Activated CD8-positive, alpha-beta memory T cell treated with anti-CD3 and anti-CD28 coated beads, Interleukin-2, amount 50 U/mL, for 1 hour (primary cell): ENCODE data around the gene STK33.

Experiments used
- DNase-seq: peaks from one replicate; pipeline ENCODE4 v3.0.0-alpha.2; 2020; ENCODE audit errors: extremely low read depth

Gene STK33

GRCh38 chr11:8426076-8426475 is 168.0 kb downstream of the STK33 start:
- DNase-seq = no peak

GRCh38 chr11:8415195-8415594 is 178.8 kb downstream of the STK33 start:
- DNase-seq = no peak

DNA sequence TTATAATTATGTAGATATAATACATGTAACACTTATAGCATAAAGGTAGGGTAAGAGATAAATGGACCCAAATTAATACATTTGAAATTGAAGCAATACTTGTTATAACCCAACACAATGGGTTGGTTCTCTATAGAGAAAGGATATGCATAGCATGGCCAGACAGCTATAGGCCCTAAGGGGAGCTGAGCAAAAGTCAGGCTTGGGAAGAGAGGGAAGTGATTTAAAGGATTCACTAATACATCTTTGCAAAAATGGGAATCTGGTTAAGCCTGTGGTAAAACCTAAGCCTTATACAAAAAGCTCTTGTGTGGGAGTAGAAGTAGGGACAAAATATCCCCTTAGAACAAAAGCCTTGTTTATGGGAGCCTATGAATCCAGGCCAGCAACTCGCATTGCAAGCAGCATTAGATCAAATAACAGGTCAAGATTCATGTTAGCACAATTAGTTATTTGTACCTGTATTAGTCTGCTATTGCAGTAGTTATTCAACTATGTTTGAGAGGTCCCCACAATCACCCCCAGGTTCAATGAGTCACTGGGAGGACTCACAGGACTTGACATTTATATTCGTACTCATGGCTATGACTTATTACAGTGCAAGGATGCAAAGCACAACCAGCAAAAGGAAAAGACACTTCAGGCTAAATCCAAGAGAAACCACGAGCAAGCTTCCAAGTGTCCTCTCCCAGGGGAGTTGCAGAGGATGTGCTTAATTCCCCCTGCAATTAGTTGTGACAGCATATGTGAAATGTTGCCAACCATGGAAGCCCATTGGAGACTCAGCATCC is 185.7 kb downstream of the STK33 start:
- no peak for DNase-seq

DNA sequence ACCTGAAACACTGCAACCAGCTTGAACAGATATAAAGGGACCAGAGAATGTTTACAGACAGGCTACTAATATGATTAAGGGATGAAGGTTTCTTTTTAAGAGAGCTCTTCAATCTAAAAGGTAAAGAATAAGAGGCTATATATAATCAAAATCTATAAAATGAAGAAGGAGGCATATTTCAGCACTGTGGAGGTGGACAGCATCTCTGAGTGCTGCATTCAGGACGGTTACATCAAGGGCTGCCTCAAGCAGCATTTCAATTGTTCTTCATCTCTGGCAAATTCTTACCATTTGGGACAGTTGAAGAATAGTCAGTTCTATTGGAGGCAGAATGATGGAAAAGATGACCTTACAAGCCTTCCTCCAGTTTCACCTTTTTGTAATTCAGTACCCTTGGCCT is 190.7 kb downstream of the STK33 start:
- DNase-seq = no peak

DNA sequence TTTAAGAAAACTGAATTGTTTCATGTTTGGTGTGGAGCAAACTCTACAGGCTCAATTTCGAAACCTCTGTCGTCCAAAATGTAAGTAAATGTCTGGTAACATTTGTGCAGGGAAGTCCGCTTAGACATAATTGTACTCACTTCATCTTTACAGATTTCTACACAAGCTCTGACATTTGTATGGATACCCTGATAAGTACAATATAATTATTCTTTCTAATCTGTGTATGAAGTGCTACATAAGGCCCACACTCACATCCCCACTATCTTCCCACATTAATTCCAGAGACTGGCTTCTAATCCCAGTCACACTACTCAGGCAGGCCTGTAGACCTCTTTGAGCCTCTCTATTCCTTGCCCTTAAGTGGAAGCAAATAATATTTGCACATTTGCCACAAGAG is 201.1 kb downstream of the STK33 start:
- DNase-seq = no peak

DNA sequence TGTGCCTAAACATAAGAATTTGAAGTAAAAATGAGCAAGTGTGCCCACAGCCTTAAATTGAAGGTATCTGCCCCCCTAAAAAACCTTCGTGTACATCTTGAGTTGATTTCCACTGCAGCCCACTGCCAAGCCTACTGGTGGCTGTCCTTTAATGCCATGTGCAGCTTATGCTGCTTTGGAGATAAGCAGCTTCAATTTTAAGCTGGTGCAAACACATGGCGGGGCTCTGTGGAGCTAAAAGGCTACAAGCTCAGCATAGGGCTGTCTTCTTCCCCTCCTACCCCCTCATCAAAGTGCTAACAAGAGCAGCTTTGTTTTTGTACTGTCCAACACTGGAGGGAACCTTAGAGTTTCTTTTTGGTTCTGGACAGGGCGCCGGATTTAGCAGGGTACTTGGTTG is 201.9 kb downstream of the STK33 start:
- no peak for DNase-seq

- DNase-seq = no peak
These were observed 203.0 kb downstream of the STK33 start for GRCh38 chr11:8390851-8391612.

GRCh38 chr11:8389029-8389996 is 204.7 kb downstream of the STK33 start:
- DNase-seq = no peak

DNA sequence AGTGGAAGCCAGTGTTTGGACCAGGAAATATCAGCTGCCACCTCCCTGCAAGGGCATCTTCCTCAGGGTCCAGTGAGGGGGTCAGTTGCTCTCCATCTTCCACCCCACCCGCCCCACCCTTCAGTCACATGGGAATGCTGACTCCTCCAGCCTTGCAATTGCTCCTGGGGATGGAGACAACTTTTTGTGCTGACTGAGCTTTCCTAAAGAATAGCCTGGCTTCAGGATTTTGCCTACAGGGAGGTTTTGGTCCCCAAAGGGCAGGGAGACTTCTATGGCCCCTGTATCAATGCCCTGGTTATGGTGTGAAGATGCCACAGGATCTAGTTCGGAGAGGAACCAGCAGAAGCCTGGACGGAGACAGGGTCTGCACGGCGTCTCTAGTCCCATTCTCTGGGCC is 206.3 kb downstream of the STK33 start:
- no peak for DNase-seq

DNA sequence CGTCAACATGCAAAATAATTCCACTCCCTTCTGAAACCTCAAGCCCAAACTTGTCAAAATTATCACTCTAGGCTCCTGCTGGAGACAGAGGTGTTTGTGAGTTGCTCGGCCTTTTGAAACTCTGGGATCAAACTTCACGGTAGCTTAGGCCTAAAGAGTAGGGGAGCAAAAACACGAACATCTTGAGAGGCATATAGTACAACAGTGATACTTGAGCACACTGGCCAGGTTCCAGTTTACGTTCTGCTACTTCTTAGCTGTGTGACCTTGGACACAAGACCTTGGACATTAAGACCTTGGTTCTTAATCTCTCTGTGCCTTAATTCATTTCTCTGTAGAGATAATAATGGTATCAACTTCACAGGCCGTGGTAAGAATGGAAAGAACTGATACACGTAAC is 206.9 kb downstream of the STK33 start:
- no peak for DNase-seq

DNA sequence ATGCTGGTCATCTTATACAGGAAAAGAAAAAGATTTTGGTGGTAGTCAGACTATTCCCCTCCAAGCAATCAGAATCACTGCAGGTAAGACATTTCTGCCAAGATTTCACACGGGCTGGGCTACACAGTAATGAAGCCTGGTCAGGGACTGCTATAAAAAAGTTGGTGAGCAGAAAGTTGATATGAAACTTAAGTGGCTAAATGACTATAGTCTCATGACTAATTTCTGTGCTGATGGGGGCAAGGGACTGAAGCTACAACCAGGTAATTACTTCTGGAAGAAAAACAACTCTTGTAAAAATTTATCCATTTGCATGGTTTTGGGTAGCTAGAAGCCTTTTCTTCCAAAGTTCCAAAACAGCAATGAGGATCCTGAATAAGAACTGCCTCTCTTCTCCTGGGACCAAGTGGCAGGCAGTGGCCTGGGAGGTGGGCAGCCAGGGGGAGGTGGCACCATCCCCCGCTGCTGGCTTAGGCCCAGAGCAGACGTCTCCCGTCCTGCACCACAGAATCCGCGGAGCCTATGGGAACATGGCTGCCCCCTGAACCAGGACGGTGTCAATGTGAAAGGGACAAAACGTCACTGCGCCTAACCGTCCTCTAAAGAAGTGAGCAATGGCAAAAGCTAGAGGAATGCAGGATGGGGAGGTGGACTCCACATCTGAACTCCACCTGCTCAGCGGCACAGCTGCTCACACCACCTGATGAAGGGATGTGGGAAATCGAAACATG is 207.7 kb downstream of the STK33 start:
- no peak for DNase-seq

- DNase-seq = no peak
These were observed 209.7 kb downstream of the STK33 start for GRCh38 chr11:8384199-8384821.

DNA sequence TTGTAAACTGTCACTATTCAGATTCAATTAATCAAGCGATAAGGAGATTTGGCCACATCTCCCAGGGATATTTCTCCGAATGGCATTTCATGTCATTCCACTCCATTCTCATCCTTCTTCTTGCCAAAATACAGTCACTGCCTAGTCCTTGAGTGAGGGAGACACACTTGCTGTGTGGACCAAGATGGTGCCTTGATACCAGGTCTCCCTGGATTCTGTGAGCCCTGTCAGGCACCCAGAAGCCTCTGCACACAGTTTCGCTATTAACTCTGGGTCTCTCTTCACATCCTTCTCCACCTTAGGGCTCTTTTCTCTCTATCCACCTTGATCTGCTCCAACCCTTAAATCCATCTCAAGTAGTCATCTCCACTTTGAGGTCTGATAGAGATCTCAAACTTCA is 210.4 kb downstream of the STK33 start:
- DNase-seq = no peak

GRCh38 chr11:8383227-8383626 is 210.8 kb downstream of the STK33 start:
- no peak for DNase-seq

- DNase-seq = no peak
These were observed 211.5 kb downstream of the STK33 start for GRCh38 chr11:8382436-8383053.

DNA sequence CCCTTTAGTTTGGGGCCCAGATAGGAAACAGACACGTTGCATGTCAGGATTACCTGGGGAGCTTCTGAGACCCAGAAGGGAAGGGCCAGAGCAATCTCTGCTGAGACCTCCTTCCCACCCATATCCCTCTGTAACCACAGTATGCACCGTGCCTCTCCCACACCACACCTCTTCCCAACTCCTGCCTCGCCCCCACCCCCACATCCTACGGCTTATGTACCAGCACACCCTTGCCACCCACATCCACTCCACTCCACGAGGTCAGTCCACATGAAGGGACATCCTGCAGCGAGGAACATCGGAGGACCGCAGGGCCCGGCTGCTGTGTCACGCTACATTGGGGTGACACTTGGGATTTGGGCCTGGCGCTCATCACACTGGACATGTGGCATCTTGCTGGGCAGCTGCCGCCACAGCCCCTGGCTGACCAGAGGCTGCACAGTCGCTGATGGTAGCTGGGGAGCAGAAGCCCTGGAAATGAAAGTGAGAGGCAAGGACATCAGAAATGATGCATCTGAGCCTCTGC is 212.1 kb downstream of the STK33 start:
- DNase-seq = no peak

GRCh38 chr11:8381343-8381742 is 212.7 kb downstream of the STK33 start:
- no peak for DNase-seq

DNA sequence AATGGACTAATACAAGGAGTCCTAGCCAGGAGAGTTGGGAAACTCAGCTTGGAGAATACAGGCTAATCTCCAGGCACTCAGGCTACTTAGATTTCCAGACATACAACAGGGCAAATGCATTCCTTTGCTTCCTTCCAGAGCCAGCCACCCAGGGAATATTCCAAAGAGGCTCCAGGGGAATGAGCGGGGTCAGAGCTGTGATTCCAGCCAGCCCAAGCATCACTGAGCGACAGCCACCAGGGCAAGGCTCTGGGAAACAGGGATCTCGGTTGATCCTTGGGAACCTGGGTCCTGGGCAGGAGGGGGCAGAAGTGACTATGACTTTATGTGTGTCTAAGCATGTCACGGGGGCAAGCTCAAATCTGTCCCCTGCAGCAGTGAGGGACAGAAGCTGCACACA is 218.1 kb downstream of the STK33 start:
- DNase-seq = no peak

- no peak for DNase-seq
These were observed 218.6 kb downstream of the STK33 start for GRCh38 chr11:8375460-8375859.

- no peak for DNase-seq
These were observed 219.3 kb downstream of the STK33 start for GRCh38 chr11:8374716-8375115.
